Keratinocyte (primary cell): ENCODE measurements around the gene IGFBP3. TPM values are rescaled to one million over a fixed set of nuclear protein-coding genes. Genes with fewer than 3 reads are reported as not detected.

Experiments
- DNase-seq: peaks from one replicate; pipeline ENCODE4 v3.0.0-alpha.2; 2011; ENCODE audit warnings: low read depth, missing footprints, low spot score
- FAIRE-seq: peaks from 2 replicates; lab custom pipeline; 2011; peaks lifted over from hg19 to GRCh38; lab: Jason Lieb, UNC
- H2AFZ ChIP-seq: 2 replicates; pipeline ENCODE4 v1.6.0; 2012; ENCODE audit warnings: low read length, control low read depth, inconsistent platforms; ENCODE audit not compliant: control insufficient read depth
- H3K27ac ChIP-seq: 2 replicates; pipeline ENCODE4 v1.5.1; 2011; ENCODE audit warnings: low read length; ENCODE audit not compliant: control insufficient read depth, insufficient read depth
- H3K27me3 ChIP-seq: 3 replicates; pipeline ENCODE4 v1.6.0; 2011; ENCODE audit warnings: low read length; ENCODE audit not compliant: control insufficient read depth, insufficient read depth; ENCODE audit errors: extremely low read depth
- H3K36me3 ChIP-seq, 2 experiments: 2 replicates in 1 of 2; 3 replicates in 1 of 2; pipeline ENCODE4 v1.5.1; 2011; ENCODE audit warnings: low read length in 2 of 2, mild to moderate bottlenecking in 1 of 2; ENCODE audit not compliant: control insufficient read depth in 2 of 2, insufficient read depth in 2 of 2; ENCODE audit errors: extremely low read depth in 1 of 2
- H3K4me1 ChIP-seq: 3 replicates; pipeline ENCODE4 v1.5.1; 2011; ENCODE audit warnings: low read length; ENCODE audit not compliant: control insufficient read depth, insufficient read depth; ENCODE audit errors: extremely low read depth
- H3K4me2 ChIP-seq: 3 replicates; pipeline ENCODE4 v1.6.0; 2011; ENCODE audit warnings: low read depth, low read length; ENCODE audit not compliant: control insufficient read depth, insufficient read depth; ENCODE audit errors: extremely low read depth
- H3K4me3 ChIP-seq, 3 experiments: fragments of 200-600 bp in 1 of 3; sonication (generic) in 1 of 3; 2 replicates in 2 of 3; 3 replicates in 1 of 3; pipeline ENCODE4 v1.5.1; 2011 to 2016; ENCODE audit warnings: low read length in 3 of 3, mild to moderate bottlenecking in 3 of 3, control low read depth in 2 of 3, inconsistent platforms in 1 of 3, low read depth in 1 of 3, mixed read lengths in 1 of 3, mixed run types in 1 of 3, moderate library complexity in 1 of 3; ENCODE audit not compliant: control insufficient read depth in 2 of 3, insufficient read depth in 2 of 3; ENCODE audit errors: extremely low read depth in 1 of 3
- H3K79me2 ChIP-seq: 2 replicates; pipeline ENCODE4 v1.6.0; 2012; ENCODE audit warnings: low read length; ENCODE audit not compliant: control insufficient read depth, insufficient read depth
- H3K9ac ChIP-seq: 3 replicates; pipeline ENCODE4 v1.6.0; 2011; ENCODE audit warnings: low read length; ENCODE audit not compliant: control insufficient read depth, insufficient read depth; ENCODE audit errors: extremely low read depth
- H3K9me1 ChIP-seq: 3 replicates; pipeline ENCODE4 v1.6.0; 2011; ENCODE audit warnings: low read length; ENCODE audit not compliant: control insufficient read depth, insufficient read depth; ENCODE audit errors: extremely low read depth
- H3K9me3 ChIP-seq: 2 replicates; pipeline ENCODE4 v1.5.1; 2012; ENCODE audit warnings: low read depth, low read length; ENCODE audit not compliant: control insufficient read depth
- H4K20me1 ChIP-seq: 3 replicates; pipeline ENCODE4 v1.6.0; 2011; ENCODE audit warnings: low read length; ENCODE audit not compliant: control insufficient read depth, insufficient read depth; ENCODE audit errors: extremely low read depth
- EZH2 ChIP-seq: IDR thresholded peaks from one replicate; pipeline ENCODE4 v1.6.1; 2012; ENCODE audit warnings: inconsistent platforms, mild to moderate bottlenecking, low read length, moderate library complexity
- dilution Hi-C: fragments of 300-500 bp; cut with MboI; formaldehyde crosslinking; loops from one replicate; pipeline ENCODE4 v1.7.0; 2020; ENCODE audit warnings: low sequenced_read_pairs; ENCODE audit not compliant: extremely low pct_ligation_motif_present
- polyA minus RNA-seq, 3 experiments: library from RNA; depleted of rRNA, polyadenylated mRNA; stranded (reverse); fragments of >200 nt; gene quantifications; 1 replicate in 1 of 3; 2 replicates in 1 of 3; 3 replicates in 1 of 3; pipeline ENCODE4 v1.2.3, GENCODE V29; 2011
- polyA plus RNA-seq, 5 experiments: library from polyadenylated mRNA; depleted of rRNA in 3 of 5; stranded (reverse) in 3 of 5; stranded (forward) in 1 of 5; unstranded in 1 of 5; fragments of >200 nt; gene quantifications; 1 replicate in 1 of 5; 2 replicates in 3 of 5; 3 replicates in 1 of 5; pipeline versions ENCODE4 v1.2.1 to v1.2.3, GENCODE V29; 2011 to 2012; ENCODE audit warnings: missing spikeins in 2 of 5, low read depth in 1 of 5, low replicate concordance in 1 of 5
- TF ChIP-seq, protein P1 (sequence below), 3 experiments: IDR thresholded peaks in 1 of 3; conservative IDR thresholded peaks in 1 of 3; optimal IDR thresholded peaks in 1 of 3; 2 replicates in 2 of 3; 3 replicates in 1 of 3; pipeline versions ENCODE3 to v1.5.1; 2011; ENCODE audit warnings: low read length in 3 of 3, mild to moderate bottlenecking in 3 of 3, moderate library complexity in 2 of 3, control low read depth in 1 of 3, inconsistent platforms in 1 of 3; ENCODE audit not compliant: insufficient read depth in 2 of 3; ENCODE audit errors: extremely low read depth in 1 of 3

Gene IGFBP3, protein sequence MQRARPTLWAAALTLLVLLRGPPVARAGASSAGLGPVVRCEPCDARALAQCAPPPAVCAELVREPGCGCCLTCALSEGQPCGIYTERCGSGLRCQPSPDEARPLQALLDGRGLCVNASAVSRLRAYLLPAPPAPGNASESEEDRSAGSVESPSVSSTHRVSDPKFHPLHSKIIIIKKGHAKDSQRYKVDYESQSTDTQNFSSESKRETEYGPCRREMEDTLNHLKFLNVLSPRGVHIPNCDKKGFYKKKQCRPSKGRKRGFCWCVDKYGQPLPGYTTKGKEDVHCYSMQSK
- polyA plus RNA-seq (0.95 to 83.3 TPM (median 14.0 TPM) in 3 replicates), polyA minus RNA-seq (5.8 to 31.5 TPM in 2 of 3 replicates, not detected in the other)
- polyA plus RNA-seq (2011; ENCODE audit: low read depth) = 2.4 TPM
- 1.4 and 3.0 TPM in 2 replicates for polyA plus RNA-seq (2011; cell fraction: cytosol; rRNA removed)
- 19.5 and 23.4 TPM in 2 replicates for polyA plus RNA-seq (2011; cell fraction: nucleus; rRNA removed)
- polyA plus RNA-seq (2012; ENCODE audit: low replicate concordance) = 0.86 and 6.5 TPM in 2 replicates
- polyA minus RNA-seq (2011; cell fraction: cytosol; rRNA and poly(A)+ RNA removed) = 2.9 TPM
- 20.2 and 23.7 TPM in 2 replicates for polyA minus RNA-seq (2011; cell fraction: nucleus; rRNA and poly(A)+ RNA removed)

DNA sequence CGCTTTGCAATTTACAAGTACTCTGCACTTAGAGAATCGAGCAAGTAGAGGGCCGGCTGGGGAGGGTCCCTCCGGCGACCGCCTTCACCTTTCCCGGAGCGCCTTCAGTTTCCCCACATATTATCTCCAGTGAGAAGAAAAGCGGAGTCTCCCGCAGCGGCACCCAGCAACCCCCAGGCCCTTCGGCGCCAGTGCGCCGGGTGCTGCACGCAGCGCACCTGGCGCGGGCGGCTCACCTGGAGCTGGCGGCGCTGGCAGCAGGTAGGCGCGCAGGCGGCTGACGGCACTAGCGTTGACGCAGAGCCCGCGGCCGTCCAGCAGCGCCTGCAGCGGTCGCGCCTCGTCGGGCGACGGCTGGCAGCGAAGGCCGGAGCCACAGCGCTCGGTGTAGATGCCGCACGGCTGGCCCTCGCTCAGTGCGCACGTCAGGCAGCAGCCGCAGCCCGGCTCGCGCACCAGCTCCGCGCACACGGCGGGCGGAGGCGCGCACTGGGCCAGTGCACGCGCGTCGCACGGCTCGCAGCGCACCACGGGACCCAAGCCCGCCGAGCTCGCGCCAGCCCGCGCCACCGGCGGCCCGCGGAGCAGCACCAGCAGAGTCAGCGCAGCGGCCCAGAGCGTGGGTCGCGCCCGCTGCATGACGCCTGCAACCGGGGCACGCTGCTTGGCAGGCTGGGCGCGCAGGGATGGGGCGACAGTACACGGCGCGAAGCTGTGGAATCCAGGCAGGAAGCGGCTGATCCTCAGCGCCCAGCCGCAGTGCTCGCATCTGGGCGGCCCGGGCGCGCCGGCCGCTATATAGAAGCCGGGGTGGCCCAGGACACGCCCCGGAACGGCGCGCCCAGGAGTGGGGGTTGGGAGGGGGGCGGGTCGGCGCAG, at the start of gene IGFBP3:
IGFBP3 (minus strand) TSS at position 771 of the 879 bp plus-strand sequence; CDS start at position 639, 132 bp downstream.
- no peaks in the 10 kb centered on the region for H3K36me3 ChIP-seq
- dilution Hi-C loops = loop anchor here (10.0 kb wide), 1 partner anchor 434 kb away; no protein-coding TSS in a partner anchor
- H3K9me1 ChIP-seq = no peaks in the 10 kb centered on the region
- H3K9me3 ChIP-seq = no peaks in the 10 kb centered on the region
- no peak for DNase-seq
- no peaks in the 10 kb centered on the region for H4K20me1 ChIP-seq
- no peak for FAIRE-seq
- TF ChIP-seq, protein P1, sequence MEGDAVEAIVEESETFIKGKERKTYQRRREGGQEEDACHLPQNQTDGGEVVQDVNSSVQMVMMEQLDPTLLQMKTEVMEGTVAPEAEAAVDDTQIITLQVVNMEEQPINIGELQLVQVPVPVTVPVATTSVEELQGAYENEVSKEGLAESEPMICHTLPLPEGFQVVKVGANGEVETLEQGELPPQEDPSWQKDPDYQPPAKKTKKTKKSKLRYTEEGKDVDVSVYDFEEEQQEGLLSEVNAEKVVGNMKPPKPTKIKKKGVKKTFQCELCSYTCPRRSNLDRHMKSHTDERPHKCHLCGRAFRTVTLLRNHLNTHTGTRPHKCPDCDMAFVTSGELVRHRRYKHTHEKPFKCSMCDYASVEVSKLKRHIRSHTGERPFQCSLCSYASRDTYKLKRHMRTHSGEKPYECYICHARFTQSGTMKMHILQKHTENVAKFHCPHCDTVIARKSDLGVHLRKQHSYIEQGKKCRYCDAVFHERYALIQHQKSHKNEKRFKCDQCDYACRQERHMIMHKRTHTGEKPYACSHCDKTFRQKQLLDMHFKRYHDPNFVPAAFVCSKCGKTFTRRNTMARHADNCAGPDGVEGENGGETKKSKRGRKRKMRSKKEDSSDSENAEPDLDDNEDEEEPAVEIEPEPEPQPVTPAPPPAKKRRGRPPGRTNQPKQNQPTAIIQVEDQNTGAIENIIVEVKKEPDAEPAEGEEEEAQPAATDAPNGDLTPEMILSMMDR (optimal IDR thresholded peaks at IDR 0.05 in 1 of 3, IDR thresholded peaks at IDR 0.05 in 1 of 3, conservative IDR thresholded peaks at IDR 0.05 in 1 of 3; ENCODE audit: extremely low read depth in 1 of 3, insufficient read depth in 2 of 3, low read length in 3 of 3) = no peak
- TF ChIP-seq EZH2 = peak; percentile 14
- H3K4me2 ChIP-seq = peak within 1 kb of the TSS; percentile 94
- H3K4me3 ChIP-seq = peak within 1 kb of the TSS; percentile 36 to 54 (median 53)
- no peak within 1 kb of the TSS for H3K27ac ChIP-seq
- no peaks in the 10 kb centered on the region for H3K79me2 ChIP-seq
- peak within 1 kb of the TSS; percentile 28 for H3K9ac ChIP-seq
- peaks cover 33% of the 10 kb centered on the region for H3K4me1 ChIP-seq
- H3K27me3 ChIP-seq = peaks cover 40% of the 10 kb centered on the region
- H2AFZ ChIP-seq = peak within 1 kb of the TSS; percentile 66

DNA sequence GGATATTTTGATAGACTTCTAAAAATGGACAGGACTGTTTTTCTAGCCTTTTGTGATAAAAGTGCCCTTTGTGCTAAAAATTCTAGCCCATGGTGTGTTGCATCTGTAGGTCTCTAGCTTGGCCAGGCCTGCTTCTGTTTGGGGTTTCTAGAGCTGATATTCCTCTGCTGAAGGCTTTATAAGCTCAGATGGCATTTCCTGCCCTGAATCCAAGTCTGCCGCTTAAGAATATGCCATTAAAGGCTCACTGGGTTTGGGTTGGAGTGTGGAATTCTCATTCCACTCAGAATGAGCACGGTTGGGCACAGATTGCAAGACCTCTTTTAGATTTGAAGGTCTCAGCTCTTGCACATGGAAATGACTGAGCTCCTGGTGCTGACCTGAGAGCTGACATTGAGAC, 49.4 kb upstream of the IGFBP3 start:
- Histone ChIP-seq H3K4me1 (no peaks in the 10 kb centered on the region), H3K9me1 (no peaks in the 10 kb centered on the region), H3K9ac (no peak overlapping the region), H2AFZ (no peak overlapping the region), H3K4me2 (no peak overlapping the region), H3K27ac (no peak overlapping the region), H3K79me2 (no peaks in the 10 kb centered on the region), H4K20me1 (no peaks in the 10 kb centered on the region), H3K27me3 (no peaks in the 10 kb centered on the region), H3K36me3 (no peaks in the 10 kb centered on the region), H3K9me3 (no peaks in the 10 kb centered on the region), H3K4me3 (no peak overlapping the region)
- dilution Hi-C loops = no loop called here
- no peak for DNase-seq
- TF ChIP-seq, protein P1 (optimal IDR thresholded peaks at IDR 0.05 in 1 of 3, IDR thresholded peaks at IDR 0.05 in 1 of 3, conservative IDR thresholded peaks at IDR 0.05 in 1 of 3; ENCODE audit: extremely low read depth in 1 of 3, insufficient read depth in 2 of 3, low read length in 3 of 3) = no peak
- no peak for TF ChIP-seq EZH2
- no peak for FAIRE-seq
